A673 (cell line): ENCODE data around the gene FAM161B. TPM values are rescaled to one million over a fixed set of nuclear protein-coding genes. Genes with fewer than 3 reads are reported as not detected.

Source experiments
- Bru-seq: library from RNA; stranded (reverse); fragments of 400-500 nt; gene quantifications from one replicate; lab custom pipeline; 2021; lab: Mats Ljungman, UMichigan
- BruChase-seq, 2 experiments: library from RNA; stranded (reverse); fragments of 400-500 nt; gene quantifications; one replicate each; lab custom pipeline; 2021; lab: Mats Ljungman, UMichigan
- BruUV-seq: library from RNA; stranded (reverse); fragments of 400-500 nt; replicated peaks from 2 replicates; lab custom pipeline; 2021; lab: Mats Ljungman, UMichigan
- CTCF ChIA-PET: fragments of 300-600 bp; sonication (Branson Sonifier 250); formaldehyde crosslinking; loops from one replicate; lab custom pipeline; 2022; ENCODE audit warnings: antibody characterized with exemption; lab: Charles Lee
- POLR2A ChIA-PET: fragments of 300-600 bp; sonication (Branson Sonifier 250); formaldehyde crosslinking; loops from one replicate; lab custom pipeline; 2022; ENCODE audit warnings: antibody characterized with exemption; ENCODE audit not compliant: low non-redundant PET; lab: Charles Lee
- DNase-seq: peaks from one replicate; pipeline ENCODE4 v3.0.0-alpha.2; 2015; ENCODE audit warnings: low spot score
- H3K27ac ChIP-seq: fragments of 200-600 bp; sonication (generic); 2 replicates; pipeline ENCODE4 v1.5.1; 2016; ENCODE audit warnings: mixed run types, low read depth, mild to moderate bottlenecking, mixed read lengths, antibody characterized with exemption, low read length; ENCODE audit not compliant: poor library complexity, severe bottlenecking
- H3K27me3 ChIP-seq: fragments of 200-600 bp; sonication (generic); replicated peaks from 2 replicates; pipeline ENCODE4 v1.6.1; 2017; ENCODE audit warnings: mixed run types, low read depth, mild to moderate bottlenecking, mixed read lengths, antibody characterized with exemption, low read length; ENCODE audit not compliant: insufficient read depth, poor library complexity
- H3K36me3 ChIP-seq: fragments of 200-600 bp; sonication (generic); 2 replicates; pipeline ENCODE4 v1.6.1; 2016; ENCODE audit warnings: mixed run types, mild to moderate bottlenecking, mixed read lengths, antibody characterized with exemption, low read length; ENCODE audit not compliant: insufficient read depth, poor library complexity, severe bottlenecking
- H3K4me1 ChIP-seq: fragments of 200-600 bp; sonication (generic); 2 replicates; pipeline ENCODE4 v1.6.1; 2017; ENCODE audit warnings: mixed run types, mild to moderate bottlenecking, mixed read lengths, antibody characterized with exemption, low read length; ENCODE audit not compliant: insufficient read depth, poor library complexity, severe bottlenecking
- H3K4me3 ChIP-seq: fragments of 200-600 bp; sonication (generic); 2 replicates; pipeline ENCODE4 v1.5.1; 2016; ENCODE audit warnings: low read depth, mixed run types, mild to moderate bottlenecking, mixed read lengths, low read length; ENCODE audit not compliant: poor library complexity, severe bottlenecking
- H3K9me3 ChIP-seq: fragments of 200-600 bp; sonication (generic); 2 replicates; pipeline ENCODE4 v1.6.1; 2016; ENCODE audit warnings: mixed run types, low read depth, mild to moderate bottlenecking, mixed read lengths, antibody characterized with exemption, low read length; ENCODE audit not compliant: poor library complexity, severe bottlenecking
- EZH2 ChIP-seq: fragments of 200-600 bp; sonication (generic); IDR thresholded peaks from 2 replicates; pipeline ENCODE4 v1.6.1; 2017; ENCODE audit warnings: borderline replicate concordance, low read depth, mild to moderate bottlenecking, mixed read lengths, antibody characterized with exemption, low read length; ENCODE audit not compliant: poor library complexity, severe bottlenecking
- intact Hi-C: fragments of 100-400 bp; cut with micrococcal nuclease; formaldehyde crosslinking; loops from one replicate; pipeline ENCODE4 v1.10.0; 2022; ENCODE audit not compliant: unreplicated experiment
- long read RNA-seq: library from polyadenylated mRNA; stranded (forward); transcript quantifications from one replicate; pipeline ENCODE4 v2.0.0, GENCODE V29; 2022
- total RNA-seq: library from RNA; stranded (reverse); gene quantifications from 2 replicates; pipeline ENCODE4 v1.2.3, GENCODE V29; 2021
- TF ChIP-seq, protein P1 (sequence below): fragments of 300-800, 200-600 bp; sonication (generic); conservative IDR thresholded peaks from 2 replicates; pipeline ENCODE4 v1.5.1; 2017; ENCODE audit warnings: low read depth, mild to moderate bottlenecking, antibody characterized with exemption, low read length, moderate library complexity, mixed read lengths

The FAM161B gene, protein sequence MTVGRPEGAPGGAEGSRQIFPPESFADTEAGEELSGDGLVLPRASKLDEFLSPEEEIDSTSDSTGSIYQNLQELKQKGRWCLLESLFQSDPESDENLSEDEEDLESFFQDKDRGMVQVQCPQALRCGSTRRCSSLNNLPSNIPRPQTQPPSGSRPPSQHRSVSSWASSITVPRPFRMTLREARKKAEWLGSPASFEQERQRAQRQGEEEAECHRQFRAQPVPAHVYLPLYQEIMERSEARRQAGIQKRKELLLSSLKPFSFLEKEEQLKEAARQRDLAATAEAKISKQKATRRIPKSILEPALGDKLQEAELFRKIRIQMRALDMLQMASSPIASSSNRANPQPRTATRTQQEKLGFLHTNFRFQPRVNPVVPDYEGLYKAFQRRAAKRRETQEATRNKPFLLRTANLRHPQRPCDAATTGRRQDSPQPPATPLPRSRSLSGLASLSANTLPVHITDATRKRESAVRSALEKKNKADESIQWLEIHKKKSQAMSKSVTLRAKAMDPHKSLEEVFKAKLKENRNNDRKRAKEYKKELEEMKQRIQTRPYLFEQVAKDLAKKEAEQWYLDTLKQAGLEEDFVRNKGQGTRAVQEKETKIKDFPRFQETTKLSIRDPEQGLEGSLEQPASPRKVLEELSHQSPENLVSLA
- total RNA-seq (1.7 and 1.9 TPM in 2 replicates), Bru-seq, nascent RNA (percentile 35 among the genes with signal in this experiment), BruChase-seq, experiment 1, labeled RNA remaining after a 2-hour chase (percentile 41 among the genes with signal in this experiment), BruChase-seq, experiment 2, labeled RNA remaining after a 6-hour chase (percentile 39 among the genes with signal in this experiment)
- long read RNA-seq, full-length matches to known transcripts, result 4 of 4 reads
- long read RNA-seq, partial matches to known transcripts, result 0 of 4 reads
- long read RNA-seq, other reads (novel, unspliced or antisense), result 0 of 4 reads

DNA sequence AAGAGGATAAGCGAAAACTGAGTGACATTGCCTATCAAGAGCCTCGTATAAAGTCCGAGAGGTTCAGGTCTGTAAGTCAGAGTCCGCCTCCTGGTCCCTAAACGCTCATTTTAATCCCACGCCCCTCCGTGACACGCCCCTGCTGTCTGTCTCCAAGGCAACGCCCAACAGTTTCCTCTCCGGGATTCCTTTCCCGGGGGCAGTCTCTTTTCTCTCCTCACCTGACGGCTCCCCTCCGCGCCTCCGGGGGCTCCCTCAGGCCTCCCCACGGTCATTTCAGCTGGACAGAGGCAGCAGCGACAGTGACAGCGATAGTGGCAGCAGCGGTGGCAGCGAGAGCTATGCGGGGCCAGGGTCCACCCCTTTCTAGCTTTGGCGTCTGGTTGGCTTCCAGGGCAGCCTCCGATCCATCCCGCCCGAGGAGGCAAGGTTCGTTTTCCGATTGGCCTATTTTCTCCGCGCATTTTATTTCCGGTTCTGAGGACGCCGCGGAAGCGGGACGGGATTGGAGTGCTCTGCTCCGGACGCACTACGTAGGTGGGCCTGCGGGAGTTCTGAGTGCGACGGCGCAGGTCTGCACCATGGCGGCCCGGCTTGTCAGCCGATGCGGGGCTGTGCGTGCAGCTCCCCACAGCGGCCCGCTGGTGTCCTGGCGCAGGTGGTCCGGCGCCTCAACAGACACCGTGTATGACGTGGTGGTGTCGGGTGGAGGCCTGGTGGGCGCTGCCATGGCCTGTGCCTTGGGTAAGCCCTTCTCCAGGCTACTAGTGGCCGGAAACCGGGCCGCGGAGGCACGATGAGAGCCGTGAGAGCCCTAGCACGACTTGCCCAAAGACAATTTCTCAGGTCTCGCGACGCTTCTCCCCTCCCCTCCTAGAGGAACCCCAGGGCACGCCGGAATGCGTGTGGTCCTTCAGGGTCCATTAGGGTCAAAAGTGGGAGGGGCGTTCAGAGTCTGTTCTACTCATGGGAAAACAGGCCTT, at the start of gene FAM161B, which contains the start of gene COQ6:
FAM161B (minus strand) TSS at position 343 of the 983 bp plus-strand sequence; CDS start at position 275, 68 bp downstream.
COQ6 (plus strand) TSS at position 551 of the 983 bp plus-strand sequence; CDS start at position 582, 31 bp downstream.
- Histone ChIP-seq H3K27me3 (no peaks in the 10 kb centered on the region), H3K4me3 (peak within 1 kb of the TSS; percentile 62), H3K36me3 (peaks cover 6% of the 10 kb centered on the region), H3K4me1 (no peaks in the 10 kb centered on the region), H3K27ac (peak within 1 kb of the TSS; percentile 70), H3K9me3 (no peaks in the 10 kb centered on the region)
- BruUV-seq, result no TSS peak
- CTCF ChIA-PET, result no interaction called here
- POLR2A ChIA-PET, result no interaction called here
- TF ChIP-seq EZH2, result no peak
- TF ChIP-seq, protein P1, sequence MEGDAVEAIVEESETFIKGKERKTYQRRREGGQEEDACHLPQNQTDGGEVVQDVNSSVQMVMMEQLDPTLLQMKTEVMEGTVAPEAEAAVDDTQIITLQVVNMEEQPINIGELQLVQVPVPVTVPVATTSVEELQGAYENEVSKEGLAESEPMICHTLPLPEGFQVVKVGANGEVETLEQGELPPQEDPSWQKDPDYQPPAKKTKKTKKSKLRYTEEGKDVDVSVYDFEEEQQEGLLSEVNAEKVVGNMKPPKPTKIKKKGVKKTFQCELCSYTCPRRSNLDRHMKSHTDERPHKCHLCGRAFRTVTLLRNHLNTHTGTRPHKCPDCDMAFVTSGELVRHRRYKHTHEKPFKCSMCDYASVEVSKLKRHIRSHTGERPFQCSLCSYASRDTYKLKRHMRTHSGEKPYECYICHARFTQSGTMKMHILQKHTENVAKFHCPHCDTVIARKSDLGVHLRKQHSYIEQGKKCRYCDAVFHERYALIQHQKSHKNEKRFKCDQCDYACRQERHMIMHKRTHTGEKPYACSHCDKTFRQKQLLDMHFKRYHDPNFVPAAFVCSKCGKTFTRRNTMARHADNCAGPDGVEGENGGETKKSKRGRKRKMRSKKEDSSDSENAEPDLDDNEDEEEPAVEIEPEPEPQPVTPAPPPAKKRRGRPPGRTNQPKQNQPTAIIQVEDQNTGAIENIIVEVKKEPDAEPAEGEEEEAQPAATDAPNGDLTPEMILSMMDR, result peak; percentile 40; the same call in 1 of the 2 replicates
- peak; percentile 99 for DNase-seq
- intact Hi-C loops, result no loop called here

DNA sequence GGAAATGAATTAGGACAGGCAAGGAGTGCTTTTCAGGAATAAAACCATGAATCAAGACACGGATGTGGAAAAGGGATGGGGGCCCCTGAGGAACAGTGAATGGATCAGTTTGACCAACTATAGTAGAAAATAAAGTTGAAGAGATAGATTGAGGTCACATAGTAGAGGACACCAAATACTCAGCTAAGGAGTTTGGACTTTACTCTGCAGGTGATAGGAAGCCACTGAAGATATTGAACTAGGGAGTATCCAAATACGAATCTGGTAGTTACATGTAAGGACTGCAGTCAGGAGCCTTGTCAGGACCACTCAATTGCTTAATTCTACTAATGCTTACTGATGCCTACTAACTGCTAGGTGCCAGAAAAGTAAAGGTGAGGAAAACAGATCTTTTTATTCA, 48.8 kb upstream of the FAM161B start:
- TF ChIP-seq EZH2, result no peak
- TF ChIP-seq, protein P1, result no peak
- no peaks in the 10 kb centered on the region for H3K27me3 ChIP-seq
- H3K4me3 ChIP-seq, result no peak overlapping the region
- no TSS peak for BruUV-seq
- no peaks in the 10 kb centered on the region for H3K36me3 ChIP-seq
- CTCF ChIA-PET, result no interaction called here
- no peaks in the 10 kb centered on the region for H3K4me1 ChIP-seq
- H3K27ac ChIP-seq, result no peak overlapping the region
- no peak for DNase-seq
- POLR2A ChIA-PET, result no interaction called here
- no peaks in the 10 kb centered on the region for H3K9me3 ChIP-seq
- intact Hi-C loops, result no loop called here
